OCI-LY7 (cell line): ENCODE results near the gene SLC52A3. TPM values are rescaled to one million over a fixed set of nuclear protein-coding genes. Genes with fewer than 3 reads are reported as not detected.

ENCODE experiments used
- BruUV-seq: library from RNA; stranded (reverse); fragments of 400-500 nt; replicated peaks from 2 replicates; lab custom pipeline; 2021; lab: Mats Ljungman, UMichigan
- CTCF ChIA-PET: fragments of 300-600 bp; sonication (Branson Sonifier 250); formaldehyde crosslinking; loops from one replicate; lab custom pipeline; 2022; ENCODE audit warnings: antibody characterized with exemption; ENCODE audit not compliant: unreplicated experiment; lab: Charles Lee
- POLR2A ChIA-PET: fragments of 300-600 bp; sonication (Branson Sonifier 250); formaldehyde crosslinking; loops from one replicate; lab custom pipeline; 2022; ENCODE audit warnings: antibody characterized with exemption; lab: Charles Lee
- DNase-seq: peaks from one replicate; pipeline ENCODE4 v3.0.0-alpha.2; 2015; ENCODE audit warnings: low spot score
- H2AFZ ChIP-seq: fragments of 200-600 bp; sonication (generic), shearing (Covaris generic); 2 replicates; pipeline ENCODE4 v1.6.1; 2014; ENCODE audit warnings: mild to moderate bottlenecking, antibody characterized with exemption, low read length, moderate library complexity
- H3K27ac ChIP-seq: fragments of 200-600 bp; sonication (generic); 2 replicates; pipeline ENCODE4 v1.5.1; 2014; ENCODE audit warnings: mixed run types, low read depth, mild to moderate bottlenecking, moderate library complexity, low read length, inconsistent platforms; ENCODE audit not compliant: poor library complexity, severe bottlenecking
- H3K36me3 ChIP-seq: fragments of 200-600 bp; sonication (generic); 2 replicates; pipeline ENCODE4 v1.6.1; 2014; ENCODE audit warnings: mild to moderate bottlenecking, antibody characterized with exemption, low read length, moderate library complexity, mixed read lengths; ENCODE audit not compliant: insufficient read depth
- H3K4me1 ChIP-seq: fragments of 200-600 bp; sonication (generic); 2 replicates; pipeline ENCODE4 v1.5.1; 2014; ENCODE audit warnings: mild to moderate bottlenecking, low read length; ENCODE audit not compliant: insufficient read depth, poor library complexity, severe bottlenecking
- H3K4me2 ChIP-seq: fragments of 200-600 bp; sonication (generic); 2 replicates; pipeline ENCODE4 v1.6.1; 2014; ENCODE audit warnings: mild to moderate bottlenecking, low read length
- H3K4me3 ChIP-seq: fragments of 200-600 bp; sonication (generic); 2 replicates; pipeline ENCODE4 v1.5.1; 2014; ENCODE audit warnings: mild to moderate bottlenecking, low read depth, low read length; ENCODE audit not compliant: poor library complexity, severe bottlenecking
- H3K79me2 ChIP-seq: fragments of 200-600 bp; sonication (generic); 2 replicates; pipeline ENCODE4 v1.6.1; 2016; ENCODE audit warnings: low read depth, mild to moderate bottlenecking, low read length, moderate library complexity, mixed read lengths; ENCODE audit not compliant: insufficient read depth
- H3K9me2 ChIP-seq: fragments of 200-600 bp; sonication (generic); 2 replicates; pipeline ENCODE4 v1.6.1; 2016; ENCODE audit warnings: mild to moderate bottlenecking, low read length, mixed read lengths; ENCODE audit not compliant: insufficient read depth
- H3K9me3 ChIP-seq: fragments of 200-600 bp; sonication (generic); 2 replicates; pipeline ENCODE4 v1.6.1; 2014; ENCODE audit warnings: mild to moderate bottlenecking, mixed run types, low read length, mixed read lengths
- H4K20me1 ChIP-seq: fragments of 200-600 bp; sonication (generic); 2 replicates; pipeline ENCODE4 v1.6.1; 2014; ENCODE audit warnings: mild to moderate bottlenecking, antibody characterized with exemption, low read length, moderate library complexity, mixed read lengths; ENCODE audit not compliant: insufficient read depth
- EZH2phosphoT487 ChIP-seq: fragments of 200-600 bp; sonication (generic); IDR thresholded peaks from 2 replicates; pipeline ENCODE4 v1.6.1; 2018; ENCODE audit warnings: low read depth, borderline replicate concordance, mild to moderate bottlenecking, mixed run types, antibody characterized with exemption, low read length, moderate library complexity, mixed read lengths
- intact Hi-C: fragments of 100-400 bp; cut with micrococcal nuclease; formaldehyde crosslinking; loops from one replicate; pipeline ENCODE4 v1.10.0; 2022; ENCODE audit not compliant: unreplicated experiment
- total RNA-seq, 2 experiments: library from RNA; depleted of rRNA in 1 of 2; stranded (reverse); fragments of >200 nt in 1 of 2; shearing (Covaris generic) in 1 of 2; gene quantifications; 2 replicates each; pipeline ENCODE4 v1.2.3, GENCODE V29; 2014 to 2022
- TF ChIP-seq, protein P1 (sequence below): fragments of 200-600 bp; sonication (generic); conservative IDR thresholded peaks from 2 replicates; pipeline ENCODE4 v1.5.1; 2014; ENCODE audit warnings: mild to moderate bottlenecking, antibody characterized with exemption, low read length, moderate library complexity, mixed read lengths

The SLC52A3 gene
- total RNA-seq, 2 experiments from 2014 or later = not detected

DNA sequence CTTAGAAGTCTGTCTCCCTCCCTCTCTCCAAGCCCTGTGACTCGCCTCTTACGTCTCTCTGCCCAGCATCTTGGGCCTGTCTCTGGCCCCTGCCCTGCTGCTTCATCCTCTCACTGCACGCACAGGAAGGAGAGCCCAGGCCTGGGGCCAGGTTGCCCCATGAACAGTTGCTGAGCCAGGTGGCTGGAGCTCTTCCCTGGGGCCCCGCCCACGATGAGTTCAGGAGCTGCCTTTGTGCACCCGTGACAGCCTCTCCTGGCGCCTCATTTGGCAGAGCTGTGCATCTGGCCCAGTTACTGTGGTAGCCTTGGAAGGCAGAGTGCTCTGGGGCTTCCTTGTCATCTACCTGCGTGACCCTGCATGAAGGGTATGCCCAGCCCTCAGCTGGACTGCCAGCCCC, 44.5 kb downstream of the SLC52A3 start:
- BruUV-seq = no TSS peak
- ChIA-PET POLR2A (no interaction called here), CTCF (interaction anchor here (0.6 kb wide), 1 partner anchor 16 kb away, joined by 3 read pairs; no protein-coding TSS in a partner anchor)
- no peak for TF ChIP-seq EZH2phosphoT487
- TF ChIP-seq, protein P1, sequence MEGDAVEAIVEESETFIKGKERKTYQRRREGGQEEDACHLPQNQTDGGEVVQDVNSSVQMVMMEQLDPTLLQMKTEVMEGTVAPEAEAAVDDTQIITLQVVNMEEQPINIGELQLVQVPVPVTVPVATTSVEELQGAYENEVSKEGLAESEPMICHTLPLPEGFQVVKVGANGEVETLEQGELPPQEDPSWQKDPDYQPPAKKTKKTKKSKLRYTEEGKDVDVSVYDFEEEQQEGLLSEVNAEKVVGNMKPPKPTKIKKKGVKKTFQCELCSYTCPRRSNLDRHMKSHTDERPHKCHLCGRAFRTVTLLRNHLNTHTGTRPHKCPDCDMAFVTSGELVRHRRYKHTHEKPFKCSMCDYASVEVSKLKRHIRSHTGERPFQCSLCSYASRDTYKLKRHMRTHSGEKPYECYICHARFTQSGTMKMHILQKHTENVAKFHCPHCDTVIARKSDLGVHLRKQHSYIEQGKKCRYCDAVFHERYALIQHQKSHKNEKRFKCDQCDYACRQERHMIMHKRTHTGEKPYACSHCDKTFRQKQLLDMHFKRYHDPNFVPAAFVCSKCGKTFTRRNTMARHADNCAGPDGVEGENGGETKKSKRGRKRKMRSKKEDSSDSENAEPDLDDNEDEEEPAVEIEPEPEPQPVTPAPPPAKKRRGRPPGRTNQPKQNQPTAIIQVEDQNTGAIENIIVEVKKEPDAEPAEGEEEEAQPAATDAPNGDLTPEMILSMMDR = no peak
- DNase-seq = no peak
- Histone ChIP-seq H3K79me2 (no peaks in the 10 kb centered on the region), H3K4me3 (no peak overlapping the region), H3K27ac (no peak overlapping the region), H3K4me2 (no peak overlapping the region), H3K36me3 (no peaks in the 10 kb centered on the region), H3K9me2 (no peaks in the 10 kb centered on the region), H3K4me1 (no peaks in the 10 kb centered on the region), H3K9me3 (no peaks in the 10 kb centered on the region), H2AFZ (no peak overlapping the region), H4K20me1 (no peaks in the 10 kb centered on the region)
- intact Hi-C loops = no loop called here

DNA sequence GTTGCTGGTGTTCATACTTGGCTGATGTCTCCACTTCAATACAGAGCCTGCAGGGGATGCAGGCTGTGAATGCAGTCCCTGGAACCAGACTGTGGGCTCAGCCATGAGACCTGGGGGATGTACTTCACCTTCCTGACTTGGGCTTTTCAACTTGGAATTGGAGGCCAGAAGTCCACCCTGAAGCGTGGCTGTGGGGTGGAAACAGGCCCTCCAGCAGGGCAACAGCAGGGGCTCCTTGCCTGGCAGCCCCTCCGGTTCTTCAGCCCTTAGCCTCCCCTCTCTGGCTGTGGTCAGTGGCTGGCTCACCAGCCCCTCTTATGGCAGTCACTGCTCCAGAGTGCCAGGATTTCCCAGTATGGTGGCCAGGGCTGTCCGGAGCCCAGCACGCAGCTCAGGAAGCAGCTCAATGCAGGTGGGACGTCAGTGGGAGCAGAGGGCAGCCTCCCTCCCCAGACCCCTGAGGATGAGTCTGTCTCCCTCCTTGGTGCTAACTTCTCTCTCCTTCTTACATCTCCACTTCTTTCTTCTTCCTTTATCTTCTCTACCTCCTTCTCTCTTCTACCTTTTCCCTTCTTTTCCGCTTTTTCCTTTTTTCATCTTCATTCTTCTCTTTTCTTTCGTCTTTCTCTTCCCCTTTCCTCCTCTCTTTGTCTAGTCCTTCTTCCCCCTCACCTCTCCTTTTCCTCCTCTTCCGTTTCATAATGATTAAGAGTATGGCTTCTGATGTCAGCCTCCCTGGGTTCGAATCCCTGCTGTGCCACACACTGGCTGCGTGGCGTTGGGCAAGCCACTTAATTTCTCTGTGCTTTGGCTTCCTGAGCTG, 45.3 kb downstream of the SLC52A3 start:
- no peak overlapping the region for H2AFZ ChIP-seq
- no peaks in the 10 kb centered on the region for H3K79me2 ChIP-seq
- ChIA-PET POLR2A (no interaction called here), CTCF (interaction anchor here (0.6 kb wide), 1 partner anchor 17 kb away, joined by 3 read pairs; no protein-coding TSS in a partner anchor)
- H3K4me3 ChIP-seq = no peak overlapping the region
- no peaks in the 10 kb centered on the region for H3K9me3 ChIP-seq
- H3K27ac ChIP-seq = no peak overlapping the region
- BruUV-seq = no TSS peak
- H3K4me1 ChIP-seq = no peaks in the 10 kb centered on the region
- no peak for DNase-seq
- no peak for TF ChIP-seq EZH2phosphoT487
- TF ChIP-seq, protein P1 = no peak
- H3K9me2 ChIP-seq = no peaks in the 10 kb centered on the region
- no peak overlapping the region for H3K4me2 ChIP-seq
- intact Hi-C loops = no loop called here
- no peaks in the 10 kb centered on the region for H3K36me3 ChIP-seq
- H4K20me1 ChIP-seq = no peaks in the 10 kb centered on the region

DNA sequence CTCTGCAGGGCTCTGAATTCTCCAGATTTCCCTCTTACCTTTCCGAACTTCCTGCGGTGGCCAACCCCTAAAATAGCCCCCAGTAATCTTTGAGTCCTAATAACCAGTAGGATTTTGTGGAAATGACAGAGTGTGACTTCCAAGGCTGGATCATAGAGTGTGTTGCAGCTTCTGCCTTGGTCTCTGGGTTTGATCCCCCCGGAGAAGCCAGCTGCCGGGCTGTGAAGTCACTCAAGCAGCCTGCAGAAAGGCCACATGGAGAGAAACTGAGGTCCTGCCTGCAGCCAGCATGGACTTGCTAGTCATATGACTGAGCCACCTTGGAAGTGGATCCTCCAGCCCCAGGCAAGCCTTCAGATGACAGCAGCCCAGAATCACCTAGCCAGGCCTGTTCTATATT, 46.4 kb downstream of the SLC52A3 start:
- ChIA-PET CTCF (no interaction called here), POLR2A (no interaction called here)
- no TSS peak for BruUV-seq
- no peaks in the 10 kb centered on the region for H3K36me3 ChIP-seq
- no peaks in the 10 kb centered on the region for H3K9me2 ChIP-seq
- H2AFZ ChIP-seq = no peak overlapping the region
- TF ChIP-seq EZH2phosphoT487 = no peak
- TF ChIP-seq, protein P1 = no peak
- H3K27ac ChIP-seq = no peak overlapping the region
- H3K4me2 ChIP-seq = no peak overlapping the region
- no peaks in the 10 kb centered on the region for H3K79me2 ChIP-seq
- intact Hi-C loops = no loop called here
- no peak overlapping the region for H3K4me3 ChIP-seq
- no peak for DNase-seq
- H3K4me1 ChIP-seq = no peaks in the 10 kb centered on the region
- H4K20me1 ChIP-seq = no peaks in the 10 kb centered on the region
- no peaks in the 10 kb centered on the region for H3K9me3 ChIP-seq
